HepG2 (cell line): ENCODE measurements around the gene SPACDR. TPM values are rescaled to one million over a fixed set of nuclear protein-coding genes. Genes with fewer than 3 reads are reported as not detected.

Experiments used
- CREM ChIP-seq, 2 experiments: sonication (generic) in 1 of 2; formaldehyde crosslinking in 1 of 2; IDR thresholded peaks; 2 replicates each; pipeline versions ENCODE4 v1.4.0 to v1.6.1; 2016 to 2020; ENCODE audit warnings: antibody characterized with exemption in 1 of 2, mild to moderate bottlenecking in 1 of 2, missing genetic modification reagents in 1 of 2
- EP300 ChIP-seq, 3 experiments: sonication (generic) in 1 of 3; formaldehyde crosslinking in 1 of 3; IDR thresholded peaks; 2 replicates each; pipeline versions ENCODE4 v1.5.1 to v1.6.1; 2011 to 2020; ENCODE audit warnings: low read depth in 2 of 3, low read length in 2 of 3, borderline replicate concordance in 1 of 3, improper control_type of control experiment in 1 of 3, mild to moderate bottlenecking in 1 of 3, missing genetic modification reagents in 1 of 3, moderate library complexity in 1 of 3
- JARID2 ChIP-seq: sonication (generic); formaldehyde crosslinking; IDR thresholded peaks from 2 replicates; pipeline ENCODE4 v1.8.1; 2023; ENCODE audit warnings: missing genetic modification reagents, inconsistent platforms; ENCODE audit not compliant: insufficient replicate concordance
- JDP2 ChIP-seq: sonication (generic); formaldehyde crosslinking; IDR thresholded peaks from 2 replicates; pipeline ENCODE4 v1.8.1; 2022; ENCODE audit warnings: missing genetic modification reagents, borderline replicate concordance
- JUN ChIP-seq: sonication (generic); formaldehyde crosslinking; IDR thresholded peaks from 2 replicates; pipeline ENCODE4 v1.4.0; 2020; ENCODE audit warnings: mild to moderate bottlenecking, missing genetic modification reagents
- NPAS2 ChIP-seq: sonication (generic); formaldehyde crosslinking; IDR thresholded peaks from 2 replicates; pipeline ENCODE4 v1.8.0; 2022; ENCODE audit warnings: mild to moderate bottlenecking, missing genetic modification reagents, borderline replicate concordance
- NR2F6 ChIP-seq, 2 experiments: IDR thresholded peaks; 2 replicates each; pipeline ENCODE4 v1.6.1; 2016; ENCODE audit warnings: antibody characterized with exemption in 1 of 2, mild to moderate bottlenecking in 1 of 2
- PAXIP1 ChIP-seq: sonication (generic); formaldehyde crosslinking; conservative IDR thresholded peaks from 2 replicates; pipeline ENCODE4 v1.4.0; 2020; ENCODE audit warnings: mild to moderate bottlenecking, missing genetic modification reagents, moderate library complexity
- SNAPC2 ChIP-seq: sonication (generic); formaldehyde crosslinking; IDR thresholded peaks from 2 replicates; pipeline ENCODE4 v1.8.1; 2022; ENCODE audit warnings: mild to moderate bottlenecking, missing genetic modification reagents
- TEAD3 ChIP-seq: optimal IDR thresholded peaks from 2 replicates; pipeline ENCODE3; 2016; ENCODE audit warnings: borderline replicate concordance
- THAP9 ChIP-seq: sonication (generic); formaldehyde crosslinking; IDR thresholded peaks from 2 replicates; pipeline ENCODE4; 2020; ENCODE audit warnings: missing genetic modification reagents, mild to moderate bottlenecking, borderline replicate concordance
- THRA ChIP-seq: sonication (generic); formaldehyde crosslinking; IDR thresholded peaks from 2 replicates; pipeline ENCODE4 v1.4.0; 2020; ENCODE audit warnings: missing genetic modification reagents, borderline replicate concordance
- YY1 ChIP-seq: IDR thresholded peaks from 2 replicates; pipeline ENCODE4 v1.6.1; 2011; ENCODE audit warnings: low read length, low read depth, moderate library complexity, mild to moderate bottlenecking; ENCODE audit not compliant: insufficient read depth, insufficient replicate concordance
- ZC3H13 ChIP-seq: sonication (generic); formaldehyde crosslinking; IDR thresholded peaks from 2 replicates; pipeline ENCODE4 v1.8.1; 2023; ENCODE audit warnings: mild to moderate bottlenecking, missing genetic modification reagents, moderate library complexity
- ZIK1 ChIP-seq: sonication (generic); formaldehyde crosslinking; IDR thresholded peaks from 2 replicates; pipeline ENCODE4 v1.5.0; 2020; ENCODE audit warnings: mild to moderate bottlenecking, low read depth, missing genetic modification reagents, borderline replicate concordance
- ZNF24 ChIP-seq: fragments of 450-650 bp; IDR thresholded peaks from 2 replicates; pipeline ENCODE4 v1.6.1; 2017; ENCODE audit warnings: antibody characterized with exemption, mild to moderate bottlenecking
- ZNF460 ChIP-seq: sonication (generic); formaldehyde crosslinking; IDR thresholded peaks from 2 replicates; pipeline ENCODE4 v1.5.1; 2020; ENCODE audit warnings: missing genetic modification reagents, mild to moderate bottlenecking, borderline replicate concordance
- polyA plus RNA-seq, 8 experiments: library from polyadenylated mRNA; depleted of rRNA in 3 of 8; stranded (reverse) in 7 of 8; unstranded in 1 of 8; fragments of >200 nt; fragmentation: Illumina TruSeq in 4 of 8; extraction: Trizol in 4 of 8; gene quantifications; 2 replicates each; pipeline versions ENCODE4 v1.2.1 to v1.2.3, GENCODE V29; 2011 to 2016; ENCODE audit warnings: low read depth in 4 of 8, missing spikeins in 1 of 8, mixed read lengths in 1 of 8; ENCODE audit not compliant: insufficient read depth in 1 of 8
- total RNA-seq, 5 experiments: library from RNA; depleted of rRNA; stranded (reverse); fragments of >200 nt; fragmentation: Illumina TruSeq; extraction: Trizol; gene quantifications; 2 replicates each; pipeline ENCODE4 v1.2.3, GENCODE V29; 2016; ENCODE audit warnings: low read depth in 1 of 5
- TF ChIP-seq, protein P1 (sequence below): sonication (generic); formaldehyde crosslinking; IDR thresholded peaks from 2 replicates; pipeline ENCODE4 v1.9.0; 2021; ENCODE audit warnings: missing genetic modification reagents, mild to moderate bottlenecking, borderline replicate concordance

The SPACDR gene
- total and polyA plus RNA-seq, 2 of the 13 experiments (the other 11 are each of a cell fraction or from before 2014, with no cell fraction given): 0.41 TPM; not detected in 1

GRCh38 chr7:100428967-100429636, 35.0 kb downstream of the SPACDR start (continued):
- TF ChIP-seq, protein P1, sequence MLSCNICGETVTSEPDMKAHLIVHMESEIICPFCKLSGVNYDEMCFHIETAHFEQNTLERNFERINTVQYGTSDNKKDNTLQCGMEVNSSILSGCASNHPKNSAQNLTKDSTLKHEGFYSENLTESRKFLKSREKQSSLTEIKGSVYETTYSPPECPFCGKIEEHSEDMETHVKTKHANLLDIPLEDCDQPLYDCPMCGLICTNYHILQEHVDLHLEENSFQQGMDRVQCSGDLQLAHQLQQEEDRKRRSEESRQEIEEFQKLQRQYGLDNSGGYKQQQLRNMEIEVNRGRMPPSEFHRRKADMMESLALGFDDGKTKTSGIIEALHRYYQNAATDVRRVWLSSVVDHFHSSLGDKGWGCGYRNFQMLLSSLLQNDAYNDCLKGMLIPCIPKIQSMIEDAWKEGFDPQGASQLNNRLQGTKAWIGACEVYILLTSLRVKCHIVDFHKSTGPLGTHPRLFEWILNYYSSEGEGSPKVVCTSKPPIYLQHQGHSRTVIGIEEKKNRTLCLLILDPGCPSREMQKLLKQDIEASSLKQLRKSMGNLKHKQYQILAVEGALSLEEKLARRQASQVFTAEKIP: no peak
- TF ChIP-seq NPAS2 (CRISPR knock-in tag) (no peak), ZNF24 (no peak), NR2F6 (IDR thresholded peaks at IDR 0.05) (no peak; the same call in 1 of the 2 replicates), NR2F6 (CRISPR knock-in tag; IDR thresholded peaks at IDR 0.05) (no peak; the same call in none of the 2 replicates), SNAPC2 (CRISPR knock-in tag) (no peak), ZNF460 (no peak), CREM (IDR thresholded peaks at IDR 0.05) (peak; percentile 87), CREM (CRISPR knock-in tag; IDR thresholded peaks at IDR 0.05) (no peak), THAP9 (no peak), TEAD3 (CRISPR knock-in tag) (peak; percentile 47), JUN (CRISPR knock-in tag) (peak; percentile 23; the same call in 1 of the 2 replicates), YY1 (peak; percentile 8), EP300 (IDR thresholded peaks at IDR 0.05; ENCODE audit: low read depth in 2 of 2, low read length in 2 of 2) (no peak), EP300 (CRISPR knock-in tag; IDR thresholded peaks at IDR 0.05; ENCODE audit: borderline replicate concordance) (peak; percentile 63; the same call in 1 of the 2 replicates), ZC3H13 (CRISPR knock-in tag) (no peak), PAXIP1 (CRISPR knock-in tag) (peak; percentile 59; the same call in 1 of the 2 replicates), ZIK1 (CRISPR knock-in tag) (no peak), JDP2 (CRISPR knock-in tag) (no peak), JARID2 (CRISPR knock-in tag) (no peak), THRA (CRISPR knock-in tag) (no peak)
